Measurements from ENCODE around the gene HIVEP1.
A peak's percentile ranks its signal among the peaks of the same experiment; 100 is the strongest.
"Not testable (repeated sequence)": the region's sequence is repeated elsewhere in the genome, so short reads cannot be mapped to it uniquely, and the experiment has no call there.

The HIVEP1 gene

GRCh38 chr6:12148317-12148801 lies 136.2 kb downstream of the HIVEP1 start:
- no peak for DNase-seq (ENCODE audit: insufficient read length, low spot score)
- FAIRE-seq: no peak

- DNase-seq (ENCODE audit: insufficient read length, low spot score) (no peak), FAIRE-seq (no peak)
Observed at GRCh38 chr6:12148841-12149240, 136.7 kb downstream of the HIVEP1 start.

- DNase-seq (ENCODE audit: insufficient read length, low spot score) (no peak), FAIRE-seq (no peak)
Observed at GRCh38 chr6:12149944-12150510, 137.9 kb downstream of the HIVEP1 start.

GRCh38 chr6:12150812-12151432 lies 138.8 kb downstream of the HIVEP1 start:
- FAIRE-seq (no peak), DNase-seq (ENCODE audit: insufficient read length, low spot score) (no peak)

GRCh38 chr6:12151433-12151820 lies 139.3 kb downstream of the HIVEP1 start:
- FAIRE-seq (no peak), DNase-seq (ENCODE audit: insufficient read length, low spot score) (no peak)

- DNase-seq (ENCODE audit: insufficient read length, low spot score) (no peak), FAIRE-seq (no peak)
Observed at GRCh38 chr6:12152023-12152970, 140.2 kb downstream of the HIVEP1 start.

- peak; percentile 31 for FAIRE-seq
Observed at GRCh38 chr6:12155769-12156168, 143.7 kb downstream of the HIVEP1 start.

GRCh38 chr6:12158686-12159415 lies 146.7 kb downstream of the HIVEP1 start:
- DNase-seq (ENCODE audit: insufficient read length, low spot score) (no peak), FAIRE-seq (no peak)

More at GRCh38 chr6:12155769-12156168, 143.7 kb downstream of the HIVEP1 start:
- DNase-seq (ENCODE audit: insufficient read length, low spot score): not testable (repeated sequence)

GRCh38 chr6:12160326-12160725 lies 148.2 kb downstream of the HIVEP1 start:
- FAIRE-seq (no peak), DNase-seq (ENCODE audit: insufficient read length, low spot score) (no peak)

GRCh38 chr6:12162213-12162612 lies 150.1 kb downstream of the HIVEP1 start:
- no peak for FAIRE-seq
- no peak for DNase-seq (ENCODE audit: insufficient read length, low spot score)

- DNase-seq (ENCODE audit: insufficient read length, low spot score): no peak
- FAIRE-seq: peak; percentile 64
Observed at GRCh38 chr6:12163149-12163548, 151.0 kb downstream of the HIVEP1 start.

- FAIRE-seq (no peak), DNase-seq (ENCODE audit: insufficient read length, low spot score) (no peak)
Observed at GRCh38 chr6:12163744-12164507, 151.8 kb downstream of the HIVEP1 start.

- DNase-seq (ENCODE audit: insufficient read length, low spot score): no peak
- FAIRE-seq: no peak
Observed at GRCh38 chr6:12164508-12164770, 152.3 kb downstream of the HIVEP1 start.

- DNase-seq (ENCODE audit: insufficient read length, low spot score) (no peak), FAIRE-seq (no peak)
Observed at GRCh38 chr6:12165297-12165696, 153.2 kb downstream of the HIVEP1 start.

GRCh38 chr6:12165722-12166280 lies 153.7 kb downstream of the HIVEP1 start:
- FAIRE-seq (no peak), DNase-seq (ENCODE audit: insufficient read length, low spot score) (no peak)

- DNase-seq (ENCODE audit: insufficient read length, low spot score) (no peak), FAIRE-seq (no peak)
Observed at GRCh38 chr6:12169377-12169776, 157.3 kb downstream of the HIVEP1 start.

- DNase-seq (ENCODE audit: insufficient read length, low spot score): no peak
- FAIRE-seq: no peak
Observed at GRCh38 chr6:12170351-12171092, 158.4 kb downstream of the HIVEP1 start.

GRCh38 chr6:12171717-12172116 lies 159.6 kb downstream of the HIVEP1 start:
- DNase-seq (ENCODE audit: insufficient read length, low spot score) (no peak), FAIRE-seq (no peak)

- no peak for FAIRE-seq
- no peak for DNase-seq (ENCODE audit: insufficient read length, low spot score)
Observed at GRCh38 chr6:12172572-12172971, 160.5 kb downstream of the HIVEP1 start.
